Panc1 (cell line): ENCODE results near the gene CRTC1.

Experiments used
- POLR2AphosphoS5 ChIP-seq: IDR thresholded peaks from 2 replicates; pipeline ENCODE4 v1.6.1; 2012; ENCODE audit warnings: mild to moderate bottlenecking, low read depth, low read length, moderate library complexity
- SIN3A ChIP-seq: IDR thresholded peaks from 2 replicates; pipeline ENCODE4 v1.6.1; 2012; ENCODE audit warnings: low read depth, mild to moderate bottlenecking, low read length, moderate library complexity, borderline replicate concordance; ENCODE audit not compliant: insufficient read depth
- TCF7L2 ChIP-seq: IDR thresholded peaks from 2 replicates; pipeline ENCODE4 v1.6.1; 2011; ENCODE audit warnings: mild to moderate bottlenecking, low read depth, low read length, inconsistent platforms
- TF ChIP-seq, protein P1 (sequence below): fragments of 450-650 bp; IDR thresholded peaks from 2 replicates; pipeline ENCODE4 v1.5.1; 2017; ENCODE audit warnings: mild to moderate bottlenecking
- TF ChIP-seq, protein P2 (sequence below), 2 experiments: IDR thresholded peaks; 2 replicates each; pipeline ENCODE4 v1.6.1; 2011 to 2012; ENCODE audit warnings: low read depth in 2 of 2, control low read depth in 1 of 2, low read length in 1 of 2, mild to moderate bottlenecking in 1 of 2, moderate library complexity in 1 of 2; ENCODE audit not compliant: insufficient read depth in 1 of 2

DNA sequence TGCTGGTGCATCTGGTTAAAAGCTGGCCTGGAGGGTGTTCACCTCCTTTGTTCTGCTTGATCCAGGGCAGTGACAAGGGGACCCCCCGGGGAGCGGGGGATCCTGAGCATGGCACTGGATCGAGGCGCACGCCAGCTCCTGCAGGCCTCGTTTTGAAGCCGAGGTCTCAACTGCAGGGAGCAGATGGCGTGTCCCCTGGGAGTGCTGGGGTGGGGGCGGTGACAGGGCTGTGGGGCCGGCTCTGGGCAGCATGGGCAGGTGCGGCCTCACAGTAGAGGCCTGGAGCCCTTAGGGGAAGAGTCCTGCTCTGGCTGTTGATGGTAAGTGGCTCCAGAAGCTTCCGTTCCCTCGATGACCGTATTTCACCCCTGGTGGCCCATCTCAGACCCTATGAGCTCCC is 51.8 kb downstream of the CRTC1 start:
- TF ChIP-seq POLR2AphosphoS5 (no peak), SIN3A (no peak), TCF7L2 (no peak)
- TF ChIP-seq, protein P1, sequence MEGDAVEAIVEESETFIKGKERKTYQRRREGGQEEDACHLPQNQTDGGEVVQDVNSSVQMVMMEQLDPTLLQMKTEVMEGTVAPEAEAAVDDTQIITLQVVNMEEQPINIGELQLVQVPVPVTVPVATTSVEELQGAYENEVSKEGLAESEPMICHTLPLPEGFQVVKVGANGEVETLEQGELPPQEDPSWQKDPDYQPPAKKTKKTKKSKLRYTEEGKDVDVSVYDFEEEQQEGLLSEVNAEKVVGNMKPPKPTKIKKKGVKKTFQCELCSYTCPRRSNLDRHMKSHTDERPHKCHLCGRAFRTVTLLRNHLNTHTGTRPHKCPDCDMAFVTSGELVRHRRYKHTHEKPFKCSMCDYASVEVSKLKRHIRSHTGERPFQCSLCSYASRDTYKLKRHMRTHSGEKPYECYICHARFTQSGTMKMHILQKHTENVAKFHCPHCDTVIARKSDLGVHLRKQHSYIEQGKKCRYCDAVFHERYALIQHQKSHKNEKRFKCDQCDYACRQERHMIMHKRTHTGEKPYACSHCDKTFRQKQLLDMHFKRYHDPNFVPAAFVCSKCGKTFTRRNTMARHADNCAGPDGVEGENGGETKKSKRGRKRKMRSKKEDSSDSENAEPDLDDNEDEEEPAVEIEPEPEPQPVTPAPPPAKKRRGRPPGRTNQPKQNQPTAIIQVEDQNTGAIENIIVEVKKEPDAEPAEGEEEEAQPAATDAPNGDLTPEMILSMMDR = no peak
- TF ChIP-seq, protein P2, sequence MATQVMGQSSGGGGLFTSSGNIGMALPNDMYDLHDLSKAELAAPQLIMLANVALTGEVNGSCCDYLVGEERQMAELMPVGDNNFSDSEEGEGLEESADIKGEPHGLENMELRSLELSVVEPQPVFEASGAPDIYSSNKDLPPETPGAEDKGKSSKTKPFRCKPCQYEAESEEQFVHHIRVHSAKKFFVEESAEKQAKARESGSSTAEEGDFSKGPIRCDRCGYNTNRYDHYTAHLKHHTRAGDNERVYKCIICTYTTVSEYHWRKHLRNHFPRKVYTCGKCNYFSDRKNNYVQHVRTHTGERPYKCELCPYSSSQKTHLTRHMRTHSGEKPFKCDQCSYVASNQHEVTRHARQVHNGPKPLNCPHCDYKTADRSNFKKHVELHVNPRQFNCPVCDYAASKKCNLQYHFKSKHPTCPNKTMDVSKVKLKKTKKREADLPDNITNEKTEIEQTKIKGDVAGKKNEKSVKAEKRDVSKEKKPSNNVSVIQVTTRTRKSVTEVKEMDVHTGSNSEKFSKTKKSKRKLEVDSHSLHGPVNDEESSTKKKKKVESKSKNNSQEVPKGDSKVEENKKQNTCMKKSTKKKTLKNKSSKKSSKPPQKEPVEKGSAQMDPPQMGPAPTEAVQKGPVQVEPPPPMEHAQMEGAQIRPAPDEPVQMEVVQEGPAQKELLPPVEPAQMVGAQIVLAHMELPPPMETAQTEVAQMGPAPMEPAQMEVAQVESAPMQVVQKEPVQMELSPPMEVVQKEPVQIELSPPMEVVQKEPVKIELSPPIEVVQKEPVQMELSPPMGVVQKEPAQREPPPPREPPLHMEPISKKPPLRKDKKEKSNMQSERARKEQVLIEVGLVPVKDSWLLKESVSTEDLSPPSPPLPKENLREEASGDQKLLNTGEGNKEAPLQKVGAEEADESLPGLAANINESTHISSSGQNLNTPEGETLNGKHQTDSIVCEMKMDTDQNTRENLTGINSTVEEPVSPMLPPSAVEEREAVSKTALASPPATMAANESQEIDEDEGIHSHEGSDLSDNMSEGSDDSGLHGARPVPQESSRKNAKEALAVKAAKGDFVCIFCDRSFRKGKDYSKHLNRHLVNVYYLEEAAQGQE (IDR thresholded peaks at IDR 0.05; ENCODE audit: insufficient read depth in 1 of 2, low read depth in 2 of 2, low read length in 1 of 2) = no peak
